Mesodermal cell (in vitro differentiated cells): ENCODE measurements around the gene MAP1LC3B.

Experiments
- H3K27ac ChIP-seq: 2 replicates; pipeline ENCODE4 v1.7.0; 2013; ENCODE audit warnings: mild to moderate bottlenecking, low read depth, low read length, moderate library complexity; ENCODE audit not compliant: severe bottlenecking
- H3K36me3 ChIP-seq: 2 replicates; pipeline ENCODE4 v1.7.1; 2013; ENCODE audit warnings: mild to moderate bottlenecking, low read length, moderate library complexity; ENCODE audit not compliant: control insufficient read depth, insufficient read depth
- H3K4me1 ChIP-seq: one replicate; pipeline ENCODE4 v1.7.1; 2013; ENCODE audit warnings: mild to moderate bottlenecking, low read length; ENCODE audit not compliant: insufficient read depth, control insufficient read depth, poor library complexity, severe bottlenecking
- H3K4me3 ChIP-seq: 2 replicates; pipeline ENCODE4 v1.7.0; 2013; ENCODE audit warnings: low read length, control low read depth, mild to moderate bottlenecking; ENCODE audit not compliant: insufficient read depth, poor library complexity, severe bottlenecking; ENCODE audit errors: extremely low read depth
- H3K9me3 ChIP-seq: 2 replicates; pipeline ENCODE4 v1.7.1; 2013; ENCODE audit warnings: mild to moderate bottlenecking, low read length, moderate library complexity; ENCODE audit not compliant: control insufficient read depth
- WGBS, 2 experiments: methylation state at CpG; one replicate each; pipeline ENCODE4 v1.1.5; 2013; ENCODE audit warnings: missing lambda C conversion rate in 2 of 2; ENCODE audit not compliant: insufficient coverage in 2 of 2; 5-methylcytosine and 5-hydroxymethylcytosine counted together

The MAP1LC3B gene

GRCh38 chr16:87436225-87437172 lies 44.4 kb downstream of the MAP1LC3B start:
- H3K27ac ChIP-seq, result peak overlapping the region; percentile 33
- H3K4me3 ChIP-seq, result no peak overlapping the region
- H3K36me3 ChIP-seq, result peaks cover 7% of the 10 kb centered on the region
- WGBS, 2 experiments, result 74 to 80% methylated on average over 12 to 22 of the region's 29 CpGs
- peaks cover 19% of the 10 kb centered on the region for H3K4me1 ChIP-seq
- H3K9me3 ChIP-seq, result no peaks in the 10 kb centered on the region

- 95 to 98% methylated on average over 14 of the region's 14 CpGs for WGBS, 2 experiments
- no peak overlapping the region for H3K27ac ChIP-seq
- H3K4me3 ChIP-seq, result no peak overlapping the region
- H3K36me3 ChIP-seq, result peaks cover 7% of the 10 kb centered on the region
- H3K4me1 ChIP-seq, result peaks cover 15% of the 10 kb centered on the region
- no peaks in the 10 kb centered on the region for H3K9me3 ChIP-seq
Observed at GRCh38 chr16:87437327-87437726, 45.2 kb downstream of the MAP1LC3B start.

GRCh38 chr16:87437911-87438610 lies 45.9 kb downstream of the MAP1LC3B start:
- WGBS, 2 experiments, result 95 to 98% methylated on average over 12 of the region's 17 CpGs
- Histone ChIP-seq H3K36me3 (peaks cover 8% of the 10 kb centered on the region), H3K4me3 (no peak overlapping the region), H3K4me1 (peaks cover 15% of the 10 kb centered on the region), H3K27ac (no peak overlapping the region), H3K9me3 (no peaks in the 10 kb centered on the region)

GRCh38 chr16:87438611-87438985 lies 46.5 kb downstream of the MAP1LC3B start:
- peaks cover 15% of the 10 kb centered on the region for H3K4me1 ChIP-seq
- WGBS, 2 experiments, result 88 to 94% methylated on average over 5 to 8 of the region's 9 CpGs
- H3K27ac ChIP-seq, result no peak overlapping the region
- H3K36me3 ChIP-seq, result peaks cover 13% of the 10 kb centered on the region
- no peak overlapping the region for H3K4me3 ChIP-seq
- H3K9me3 ChIP-seq, result no peaks in the 10 kb centered on the region

- Histone ChIP-seq H3K27ac (no peak overlapping the region), H3K4me3 (no peak overlapping the region), H3K9me3 (no peaks in the 10 kb centered on the region), H3K36me3 (peaks cover 26% of the 10 kb centered on the region), H3K4me1 (peaks cover 15% of the 10 kb centered on the region)
- WGBS, 2 experiments, result 94 to 100% methylated on average over 7 to 8 of the region's 10 CpGs
Observed at GRCh38 chr16:87439926-87440325, 47.8 kb downstream of the MAP1LC3B start.

GRCh38 chr16:87441886-87442580 lies 49.9 kb downstream of the MAP1LC3B start:
- WGBS, 2 experiments, result 94 to 96% methylated on average over 8 to 10 of the region's 12 CpGs
- no peaks in the 10 kb centered on the region for H3K9me3 ChIP-seq
- no peak overlapping the region for H3K4me3 ChIP-seq
- no peak overlapping the region for H3K27ac ChIP-seq
- no peaks in the 10 kb centered on the region for H3K4me1 ChIP-seq
- peaks cover 45% of the 10 kb centered on the region for H3K36me3 ChIP-seq

GRCh38 chr16:87442581-87442966 lies 50.4 kb downstream of the MAP1LC3B start:
- no peaks in the 10 kb centered on the region for H3K9me3 ChIP-seq
- no peak overlapping the region for H3K27ac ChIP-seq
- H3K36me3 ChIP-seq, result peaks cover 50% of the 10 kb centered on the region
- 94 to 100% methylated on average over 1 to 2 of the region's 4 CpGs for WGBS, 2 experiments
- no peak overlapping the region for H3K4me3 ChIP-seq
- H3K4me1 ChIP-seq, result no peaks in the 10 kb centered on the region

- H3K4me3 ChIP-seq, result no peak overlapping the region
- no peak overlapping the region for H3K27ac ChIP-seq
- 93% methylated on average over 7 to 8 of the region's 8 CpGs for WGBS, 2 experiments
- peaks cover 55% of the 10 kb centered on the region for H3K36me3 ChIP-seq
- no peaks in the 10 kb centered on the region for H3K9me3 ChIP-seq
- no peaks in the 10 kb centered on the region for H3K4me1 ChIP-seq
Observed at GRCh38 chr16:87443016-87443415, 50.9 kb downstream of the MAP1LC3B start.

GRCh38 chr16:87443964-87444363 lies 51.8 kb downstream of the MAP1LC3B start:
- WGBS, 2 experiments, result 100% methylated on average over 1 of the region's 3 CpGs; no CpG with 5 or more reads in 1 of the 2 experiments
- no peaks in the 10 kb centered on the region for H3K4me1 ChIP-seq
- no peak overlapping the region for H3K27ac ChIP-seq
- no peaks in the 10 kb centered on the region for H3K9me3 ChIP-seq
- no peak overlapping the region for H3K4me3 ChIP-seq
- peaks cover 64% of the 10 kb centered on the region for H3K36me3 ChIP-seq

GRCh38 chr16:87445486-87445885 lies 53.4 kb downstream of the MAP1LC3B start:
- H3K27ac ChIP-seq, result no peak overlapping the region
- 97 to 100% methylated on average over 2 to 6 of the region's 7 CpGs for WGBS, 2 experiments

More at GRCh38 chr16:87445486-87445885, 53.4 kb downstream of the MAP1LC3B start:
- H3K36me3 ChIP-seq, result peaks cover 76% of the 10 kb centered on the region
- H3K4me3 ChIP-seq, result no peak overlapping the region
- H3K4me1 ChIP-seq, result no peaks in the 10 kb centered on the region
- H3K9me3 ChIP-seq, result no peaks in the 10 kb centered on the region
